GM23338 (cell line): ENCODE results near the gene LCN6.

ENCODE experiments used
- CREB1 ChIP-seq: fragments of 250-450 bp; sonication (Bioruptor Pico); IDR thresholded peaks from 2 replicates; pipeline ENCODE4 v1.5.0; 2020; ENCODE audit warnings: low read depth, mild to moderate bottlenecking, moderate library complexity
- CTCF ChIP-seq, 2 experiments: fragments of 200-600 bp in 1 of 2; sonication (generic) in 1 of 2; conservative IDR thresholded peaks; 2 replicates each; pipeline versions ENCODE4 v1.5.1 to v1.6.1; 2016 to 2017; ENCODE audit warnings: antibody characterized with exemption in 2 of 2, low read depth in 2 of 2, mild to moderate bottlenecking in 2 of 2, moderate library complexity in 1 of 2
- ETS1 ChIP-seq: IDR thresholded peaks from 2 replicates; pipeline ENCODE4 v1.6.1; 2016; ENCODE audit warnings: antibody characterized with exemption
- EZH2 ChIP-seq: fragments of 200-600 bp; sonication (generic); IDR thresholded peaks from one replicate; pipeline ENCODE4 v1.8.0; 2017; ENCODE audit warnings: antibody characterized with exemption, mild to moderate bottlenecking, low read depth; ENCODE audit not compliant: unreplicated experiment
- EZH2phosphoT487 ChIP-seq: fragments of 200-600 bp; sonication (generic); IDR thresholded peaks from one replicate; pipeline ENCODE4 v1.8.1; 2018; ENCODE audit warnings: antibody characterized with exemption; ENCODE audit not compliant: unreplicated experiment
- POLR2AphosphoS5 ChIP-seq: IDR thresholded peaks from 2 replicates; pipeline ENCODE4 v1.6.1; 2016; ENCODE audit warnings: antibody characterized with exemption, low read depth
- REST ChIP-seq: IDR thresholded peaks from one replicate; pipeline ENCODE4 v1.6.1; 2018; ENCODE audit warnings: antibody characterized with exemption; ENCODE audit not compliant: unreplicated experiment
- ZNF114 ChIP-seq: fragments of 250-450 bp; sonication (Bioruptor Pico); IDR thresholded peaks from 2 replicates; pipeline ENCODE4 v1.5.0; 2020; ENCODE audit warnings: mild to moderate bottlenecking, moderate library complexity

- peak; percentile 65 to 96 for TF ChIP-seq CTCF (conservative IDR thresholded peaks at IDR 0.05; ENCODE audit: low read depth in 2 of 2)
- TF ChIP-seq REST: no peak
- no peak for TF ChIP-seq EZH2phosphoT487
- no peak for TF ChIP-seq CREB1 (CRISPR knock-in tag)
- no peak for TF ChIP-seq POLR2AphosphoS5
- no peak for TF ChIP-seq ZNF114 (CRISPR knock-in tag)
- TF ChIP-seq EZH2: no peak
- no peak for TF ChIP-seq ETS1
These were observed 54.0 kb downstream of the LCN6 start for GRCh38 chr9:136694163-136694871.
